BE2C (cell line): Measurements from ENCODE around the gene CYTH4.

Experiments used
- DNase-seq: peaks from one replicate; pipeline ENCODE4 v3.0.0-alpha.2; 2020
- H3K27me3 ChIP-seq: fragments of 250-450 bp; sonication (Bioruptor Pico); 2 replicates; pipeline ENCODE4 v1.5.1; 2020; ENCODE audit warnings: mild to moderate bottlenecking
- H3K36me3 ChIP-seq: fragments of 250-450 bp; sonication (Bioruptor Pico); 2 replicates; pipeline ENCODE4 v1.5.1; 2020; ENCODE audit warnings: mild to moderate bottlenecking
- H3K4me1 ChIP-seq: fragments of 250-450 bp; sonication (Bioruptor Pico); 2 replicates; pipeline ENCODE4 v1.5.1; 2020
- H3K4me3 ChIP-seq: 2 replicates; pipeline ENCODE4 v1.5.1; 2011; ENCODE audit warnings: low read depth, low read length
- H3K9me3 ChIP-seq: fragments of 250-450 bp; sonication (Bioruptor Pico); 2 replicates; pipeline ENCODE4 v1.5.1; 2020
- CTCF ChIP-seq: IDR thresholded peaks from 2 replicates; pipeline ENCODE4 v1.5.1; 2012; ENCODE audit warnings: mild to moderate bottlenecking, low read depth, low read length

CYTH4 gene

GRCh38 chr22:37345863-37346504, 63.7 kb downstream of the CYTH4 start:
- Histone ChIP-seq H3K9me3 (no peaks in the 10 kb centered on the region), H3K36me3 (no peaks in the 10 kb centered on the region), H3K4me1 (no peaks in the 10 kb centered on the region), H3K27me3 (no peaks in the 10 kb centered on the region), H3K4me3 (no peak overlapping the region)
- no peak for DNase-seq
- TF ChIP-seq CTCF = no peak

GRCh38 chr22:37346505-37346895, 64.2 kb downstream of the CYTH4 start:
- TF ChIP-seq CTCF = no peak
- H3K27me3 ChIP-seq = no peaks in the 10 kb centered on the region

GRCh38 chr22:37349043-37349814, 66.9 kb downstream of the CYTH4 start:
- H3K9me3 ChIP-seq = no peaks in the 10 kb centered on the region
- no peaks in the 10 kb centered on the region for H3K4me1 ChIP-seq
- TF ChIP-seq CTCF = no peak
- no peak overlapping the region for H3K4me3 ChIP-seq
- DNase-seq = no peak
- no peaks in the 10 kb centered on the region for H3K36me3 ChIP-seq
- no peaks in the 10 kb centered on the region for H3K27me3 ChIP-seq

More at GRCh38 chr22:37346505-37346895, 64.2 kb downstream of the CYTH4 start:
- Histone ChIP-seq H3K4me3 (no peak overlapping the region), H3K4me1 (no peaks in the 10 kb centered on the region), H3K36me3 (no peaks in the 10 kb centered on the region), H3K9me3 (no peaks in the 10 kb centered on the region)
- DNase-seq = no peak

- H3K4me3 ChIP-seq = no peak overlapping the region
- TF ChIP-seq CTCF = no peak
These were observed 68.9 kb downstream of the CYTH4 start for GRCh38 chr22:37351232-37351631.

GRCh38 chr22:37352481-37352880, 70.2 kb downstream of the CYTH4 start:
- no peak for TF ChIP-seq CTCF
- Histone ChIP-seq H3K4me1 (no peaks in the 10 kb centered on the region), H3K9me3 (no peaks in the 10 kb centered on the region), H3K36me3 (no peaks in the 10 kb centered on the region), H3K27me3 (no peaks in the 10 kb centered on the region), H3K4me3 (no peak overlapping the region)
- no peak for DNase-seq

More at GRCh38 chr22:37351232-37351631, 68.9 kb downstream of the CYTH4 start:
- DNase-seq = no peak
- H3K36me3 ChIP-seq = no peaks in the 10 kb centered on the region
- no peaks in the 10 kb centered on the region for H3K9me3 ChIP-seq
- H3K27me3 ChIP-seq = no peaks in the 10 kb centered on the region
- H3K4me1 ChIP-seq = no peaks in the 10 kb centered on the region

- Histone ChIP-seq H3K36me3 (no peaks in the 10 kb centered on the region), H3K4me1 (no peaks in the 10 kb centered on the region), H3K27me3 (no peaks in the 10 kb centered on the region), H3K4me3 (no peak overlapping the region), H3K9me3 (no peaks in the 10 kb centered on the region)
- TF ChIP-seq CTCF = no peak
- DNase-seq = no peak
These were observed 71.5 kb downstream of the CYTH4 start for GRCh38 chr22:37353839-37354238.
